DOHH2 (cell line): ENCODE measurements around the gene CACTIN.

Experiments used
- H3F3A ChIP-seq: fragments of 200-600 bp; sonication (generic), shearing (Covaris generic); 2 replicates; pipeline ENCODE4 v1.6.0; 2016; ENCODE audit warnings: antibody characterized with exemption, mild to moderate bottlenecking; ENCODE audit not compliant: control insufficient read depth, insufficient read depth
- H3K27ac ChIP-seq: fragments of 200-600 bp; sonication (generic); 2 replicates; pipeline ENCODE4 v1.5.1; 2014; ENCODE audit warnings: low read depth, mild to moderate bottlenecking, low read length, moderate library complexity
- H3K27me3 ChIP-seq: fragments of 200-600 bp; sonication (generic); 2 replicates; pipeline ENCODE4 v1.6.1; 2014; ENCODE audit warnings: mild to moderate bottlenecking, low read length, mixed read lengths; ENCODE audit not compliant: control insufficient read depth
- H3K36me3 ChIP-seq: fragments of 200-600 bp; sonication (generic); 2 replicates; pipeline ENCODE4 v1.6.1; 2014; ENCODE audit warnings: mild to moderate bottlenecking, low read length, moderate library complexity, mixed read lengths; ENCODE audit not compliant: control insufficient read depth
- H3K4me1 ChIP-seq: fragments of 200-600 bp; sonication (generic); 2 replicates; pipeline ENCODE4 v1.6.1; 2014; ENCODE audit warnings: mild to moderate bottlenecking, low read length, mixed read lengths; ENCODE audit not compliant: control insufficient read depth
- H3K4me2 ChIP-seq: fragments of 200-600 bp; sonication (generic); 2 replicates; pipeline ENCODE4 v1.6.0; 2014; ENCODE audit warnings: mild to moderate bottlenecking, low read length, moderate library complexity
- H3K4me3 ChIP-seq: fragments of 200-600 bp; sonication (generic); 2 replicates; pipeline ENCODE4 v1.5.1; 2014; ENCODE audit warnings: mild to moderate bottlenecking, low read length, mixed read lengths
- H3K79me2 ChIP-seq: fragments of 200-600 bp; sonication (generic); 2 replicates; pipeline ENCODE4 v1.6.1; 2014; ENCODE audit warnings: mild to moderate bottlenecking, low read length, mixed read lengths; ENCODE audit not compliant: control insufficient read depth
- H3K9me2 ChIP-seq: fragments of 200-600 bp; sonication (generic); replicated peaks from 2 replicates; pipeline ENCODE4 v1.6.1; 2014; ENCODE audit warnings: mild to moderate bottlenecking, low read length, mixed read lengths; ENCODE audit not compliant: control insufficient read depth
- H3K9me3 ChIP-seq: fragments of 200-600 bp; sonication (generic); 2 replicates; pipeline ENCODE4 v1.6.1; 2014; ENCODE audit warnings: antibody characterized with exemption, low read length, mixed read lengths; ENCODE audit not compliant: control insufficient read depth, insufficient read depth
- H4K20me1 ChIP-seq: fragments of 200-600 bp; sonication (generic); 2 replicates; pipeline ENCODE4 v1.6.0; 2014; ENCODE audit warnings: low read depth, mild to moderate bottlenecking, antibody characterized with exemption, low read length, moderate library complexity; ENCODE audit not compliant: control insufficient read depth, insufficient read depth
- CTCF ChIP-seq: fragments of 200-600 bp; sonication (generic); IDR thresholded peaks from one replicate; pipeline ENCODE4 v1.5.1; 2014; ENCODE audit warnings: antibody characterized with exemption, mild to moderate bottlenecking, low read depth, low read length; ENCODE audit not compliant: poor library complexity, severe bottlenecking
- EZH2phosphoT487 ChIP-seq: fragments of 200-600 bp; sonication (generic); IDR thresholded peaks from 2 replicates; pipeline ENCODE4 v1.6.1; 2017; ENCODE audit warnings: borderline replicate concordance, mild to moderate bottlenecking, antibody characterized with exemption, low read length, moderate library complexity, mixed read lengths

CACTIN gene

DNA sequence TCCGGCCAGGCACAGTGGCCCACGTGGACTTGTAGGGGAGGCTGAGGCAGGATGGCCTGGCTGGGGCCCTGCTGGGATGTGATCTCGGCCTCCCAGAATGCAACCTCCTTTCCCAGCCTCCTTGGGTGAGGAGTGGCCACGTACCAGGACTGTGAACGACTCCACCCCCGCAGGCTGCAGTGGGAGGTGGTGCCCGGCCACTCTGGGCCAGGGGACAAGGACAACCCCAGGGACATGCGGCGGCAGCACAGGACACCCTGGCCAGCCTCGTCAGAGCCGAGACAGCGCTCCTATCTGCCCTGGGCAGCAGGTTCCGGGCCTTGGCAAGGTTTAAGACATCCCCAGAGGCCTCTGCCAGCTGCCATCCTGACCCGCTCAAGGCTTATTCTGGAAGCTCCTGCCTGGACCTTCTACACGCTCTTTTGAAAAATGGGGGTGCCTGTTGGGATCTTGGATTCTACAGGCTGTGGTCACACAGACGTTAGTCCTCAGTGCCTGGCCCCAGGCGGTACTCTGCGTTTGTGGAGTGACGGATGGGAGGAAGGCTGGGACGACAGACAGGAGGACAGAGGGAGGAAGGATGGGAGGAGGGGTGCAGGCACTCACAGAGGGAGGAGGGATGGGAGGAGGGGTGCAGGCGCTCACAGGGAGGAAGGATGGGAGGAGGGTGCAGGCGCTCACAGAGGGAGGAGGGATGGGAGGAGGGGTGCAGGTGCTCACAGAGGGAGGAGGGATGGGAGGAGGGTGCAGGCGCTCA, 19.9 kb upstream of the CACTIN start:
- no peaks in the 10 kb centered on the region for H3K36me3 ChIP-seq
- H3K4me3 ChIP-seq, result no peak overlapping the region
- no peaks in the 10 kb centered on the region for H3K4me1 ChIP-seq
- TF ChIP-seq EZH2phosphoT487, result no peak
- TF ChIP-seq CTCF, result no peak
- no peaks in the 10 kb centered on the region for H3K27me3 ChIP-seq
- no peaks in the 10 kb centered on the region for H3K9me3 ChIP-seq
- no peaks in the 10 kb centered on the region for H3K9me2 ChIP-seq
- H3K4me2 ChIP-seq, result no peak overlapping the region
- no peaks in the 10 kb centered on the region for H4K20me1 ChIP-seq
- H3F3A ChIP-seq, result no peaks in the 10 kb centered on the region
- H3K27ac ChIP-seq, result no peak overlapping the region
- H3K79me2 ChIP-seq, result no peaks in the 10 kb centered on the region

DNA sequence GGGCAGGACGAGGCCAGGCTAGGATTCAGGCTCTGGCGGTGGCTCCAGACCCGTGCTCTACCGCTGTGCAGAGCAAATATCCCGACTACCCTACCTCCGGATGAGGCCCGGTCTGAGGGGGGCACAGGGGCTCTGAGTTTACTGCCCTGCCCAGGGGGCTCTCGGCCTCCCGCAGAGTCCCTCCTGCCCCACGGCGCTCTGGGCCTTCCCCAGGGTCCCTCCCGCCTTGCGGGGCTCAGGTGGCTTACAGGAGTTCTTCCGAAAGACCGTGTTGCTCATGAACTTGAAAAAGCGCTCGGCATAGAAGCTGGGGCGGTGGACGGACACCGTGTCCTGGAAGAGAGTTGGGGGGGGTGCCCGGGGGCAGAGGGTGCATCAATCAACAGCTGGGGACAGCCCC, 19.1 kb upstream of the CACTIN start:
- TF ChIP-seq CTCF, result no peak
- TF ChIP-seq EZH2phosphoT487, result no peak
- Histone ChIP-seq H3F3A (no peaks in the 10 kb centered on the region), H3K27ac (no peak overlapping the region), H3K9me2 (no peaks in the 10 kb centered on the region), H3K4me1 (no peaks in the 10 kb centered on the region), H3K9me3 (no peaks in the 10 kb centered on the region), H3K36me3 (no peaks in the 10 kb centered on the region), H3K79me2 (no peaks in the 10 kb centered on the region), H4K20me1 (no peaks in the 10 kb centered on the region), H3K4me3 (no peak overlapping the region), H3K4me2 (no peak overlapping the region), H3K27me3 (no peaks in the 10 kb centered on the region)

GRCh38 chr19:3645067-3645396, 18.4 kb upstream of the CACTIN start:
- Histone ChIP-seq H3K27me3 (no peaks in the 10 kb centered on the region), H3K4me1 (no peaks in the 10 kb centered on the region), H3K27ac (no peak overlapping the region), H3F3A (no peaks in the 10 kb centered on the region), H3K9me3 (no peaks in the 10 kb centered on the region), H4K20me1 (no peaks in the 10 kb centered on the region), H3K4me2 (no peak overlapping the region), H3K4me3 (no peak overlapping the region), H3K9me2 (no peaks in the 10 kb centered on the region), H3K79me2 (no peaks in the 10 kb centered on the region), H3K36me3 (no peaks in the 10 kb centered on the region)
- TF ChIP-seq CTCF (no peak), EZH2phosphoT487 (no peak)
